H54 (cell line): ENCODE results near the gene HCRT.

Experiments used
- DNase-seq: peaks from one replicate; pipeline ENCODE4 v3.0.0; 2011; ENCODE audit warnings: low spot score, mixed read lengths; ENCODE audit not compliant: insufficient read length
- FAIRE-seq: peaks from 3 replicates; lab custom pipeline; 2011; peaks lifted over from hg19 to GRCh38; lab: Jason Lieb, UNC
- POLR2A ChIP-seq: IDR thresholded peaks from 2 replicates; pipeline ENCODE4 v1.6.1; 2011; ENCODE audit warnings: low read depth, mild to moderate bottlenecking, low read length

HCRT gene

GRCh38 chr17:42179911-42180410, 5.3 kb downstream of the HCRT start:
- TF ChIP-seq POLR2A: no peak
- FAIRE-seq (no peak), DNase-seq (no peak)

GRCh38 chr17:42179335-42179734, 5.9 kb downstream of the HCRT start:
- no peak for FAIRE-seq
- TF ChIP-seq POLR2A: no peak
- no peak for DNase-seq

- FAIRE-seq: no peak
- DNase-seq: no peak
- TF ChIP-seq POLR2A: no peak
These were observed 6.4 kb downstream of the HCRT start for GRCh38 chr17:42178817-42179216.

- FAIRE-seq (no peak), DNase-seq (no peak)
- no peak for TF ChIP-seq POLR2A
These were observed 7.6 kb downstream of the HCRT start for GRCh38 chr17:42177684-42178083.

GRCh38 chr17:42174126-42174783, 11.0 kb downstream of the HCRT start:
- TF ChIP-seq POLR2A: no peak
- no peak for FAIRE-seq

GRCh38 chr17:42171831-42172230, 13.4 kb downstream of the HCRT start:
- no peak for TF ChIP-seq POLR2A
- no peak for FAIRE-seq
- no peak for DNase-seq

More at GRCh38 chr17:42174126-42174783, 11.0 kb downstream of the HCRT start:
- no peak for DNase-seq

GRCh38 chr17:42169351-42169750, 15.9 kb downstream of the HCRT start:
- FAIRE-seq (no peak), DNase-seq (no peak)
- no peak for TF ChIP-seq POLR2A

GRCh38 chr17:42167807-42168206, 17.4 kb downstream of the HCRT start:
- FAIRE-seq: no peak
- no peak for DNase-seq
- no peak for TF ChIP-seq POLR2A

- DNase-seq (no peak), FAIRE-seq (no peak)
- no peak for TF ChIP-seq POLR2A
These were observed 19.0 kb downstream of the HCRT start for GRCh38 chr17:42166196-42166763.

GRCh38 chr17:42165751-42166150, 19.5 kb downstream of the HCRT start:
- TF ChIP-seq POLR2A: no peak
- no peak for DNase-seq
- no peak for FAIRE-seq

GRCh38 chr17:42163696-42164407, 21.4 kb downstream of the HCRT start:
- no peak for TF ChIP-seq POLR2A

GRCh38 chr17:42163113-42163512, 22.1 kb downstream of the HCRT start:
- no peak for FAIRE-seq
- no peak for TF ChIP-seq POLR2A
- peak; percentile 45 for DNase-seq

More at GRCh38 chr17:42163696-42164407, 21.4 kb downstream of the HCRT start:
- FAIRE-seq (no peak), DNase-seq (no peak)

- DNase-seq (no peak), FAIRE-seq (no peak)
- TF ChIP-seq POLR2A: no peak
These were observed 24.7 kb downstream of the HCRT start for GRCh38 chr17:42160531-42160910.

GRCh38 chr17:42159796-42160530, 25.3 kb downstream of the HCRT start:
- DNase-seq (no peak), FAIRE-seq (no peak)
- no peak for TF ChIP-seq POLR2A
